GM12878 (cell line): Measurements from ENCODE around the gene LRP1B. TPM values are rescaled to one million over a fixed set of nuclear protein-coding genes. Genes with fewer than 3 reads are reported as not detected.

ENCODE experiments used
- ATAC-seq: fragments of 200-7000 bp; cut with Tn5 transposase; 3 replicates; pipeline ENCODE4 v1.9.1; 2020; ENCODE audit warnings: mild to moderate bottlenecking, moderate library complexity
- BruUV-seq: library from RNA; stranded (reverse); fragments of 400-500 nt; replicated peaks from 2 replicates; lab custom pipeline; 2021; lab: Mats Ljungman, UMichigan
- CTCF ChIA-PET: fragments of 300-600 bp; sonication (Branson Sonifier 250); formaldehyde crosslinking; extraction: SDS; loops from one replicate; lab custom pipeline; 2021; ENCODE audit warnings: inconsistent platforms; lab: Yijun Ruan, JAX
- POLR2A ChIA-PET: fragments of 350-600 bp; formaldehyde crosslinking; extraction: SDS; loops from one replicate; lab custom pipeline; 2021; ENCODE audit warnings: inconsistent platforms; lab: Charles Lee
- RAD21 ChIA-PET: fragments of 300-600 bp; sonication (Branson Sonifier 250); formaldehyde crosslinking; loops from one replicate; lab custom pipeline; 2023; ENCODE audit warnings: antibody characterized with exemption; ENCODE audit not compliant: unreplicated experiment; lab: Charles Lee
- SMC1A ChIA-PET: fragments of 300-600 bp; sonication (Branson Sonifier 250); formaldehyde crosslinking; loops from one replicate; lab custom pipeline; 2023; ENCODE audit not compliant: unreplicated experiment, uncharacterized antibody; lab: Charles Lee
- DNase-seq: peaks from one replicate; pipeline ENCODE4 v3.0.0-alpha.2; 2011; ENCODE audit warnings: low read depth, low spot score
- FAIRE-seq: peaks from 3 replicates; lab custom pipeline; 2011; peaks lifted over from hg19 to GRCh38; lab: Jason Lieb, UNC
- H2AFZ ChIP-seq: 2 replicates; pipeline ENCODE4 v1.6.0; 2011; ENCODE audit warnings: low read depth, low read length, control low read depth; ENCODE audit not compliant: control insufficient read depth
- H3K27ac ChIP-seq: 2 replicates; pipeline ENCODE4 v1.5.1; 2011; ENCODE audit warnings: control low read depth; ENCODE audit not compliant: control insufficient read depth, insufficient read depth
- H3K27me3 ChIP-seq, 2 experiments: replicated peaks in 1 of 2; 2 replicates each; pipeline versions ENCODE4 v1.6.0 to v1.6.1; 2011; ENCODE audit warnings: low read length in 1 of 2; ENCODE audit not compliant: control insufficient read depth in 2 of 2, insufficient read depth in 2 of 2
- H3K36me3 ChIP-seq, 2 experiments: 2 replicates each; pipeline ENCODE4 v1.5.1; 2011; ENCODE audit warnings: low read length in 1 of 2; ENCODE audit not compliant: control insufficient read depth in 2 of 2, insufficient read depth in 2 of 2
- H3K4me1 ChIP-seq: 2 replicates; pipeline ENCODE4 v1.6.1; 2011; ENCODE audit warnings: mild to moderate bottlenecking, low read length, moderate library complexity, mixed read lengths; ENCODE audit not compliant: control insufficient read depth, insufficient read depth
- H3K4me2 ChIP-seq: 2 replicates; pipeline ENCODE4 v1.6.0; 2011; ENCODE audit warnings: control low read depth; ENCODE audit not compliant: control insufficient read depth, insufficient read depth
- H3K4me3 ChIP-seq: fragments of 200-600 bp; sonication (generic); 2 replicates; pipeline ENCODE4 v1.5.1; 2016
- H3K79me2 ChIP-seq: 2 replicates; pipeline ENCODE4 v1.6.0; 2011; ENCODE audit warnings: low read length; ENCODE audit not compliant: control insufficient read depth, insufficient read depth
- H3K9ac ChIP-seq: 2 replicates; pipeline ENCODE4 v1.8.0; 2011; ENCODE audit warnings: low read length, control low read depth, mixed read lengths; ENCODE audit not compliant: control insufficient read depth, insufficient read depth
- H3K9me3 ChIP-seq: replicated peaks from 3 replicates; pipeline ENCODE4 v1.5.1; 2011; ENCODE audit warnings: mild to moderate bottlenecking, low read length; ENCODE audit not compliant: control insufficient read depth, insufficient read depth
- H4K20me1 ChIP-seq: 2 replicates; pipeline ENCODE4 v1.6.0; 2011; ENCODE audit not compliant: control insufficient read depth, insufficient read depth
- BMI1 ChIP-seq: fragments of 450-650 bp; IDR thresholded peaks from 2 replicates; pipeline ENCODE4 v1.6.1; 2016; ENCODE audit warnings: mild to moderate bottlenecking, moderate library complexity, borderline replicate concordance
- EGR1 ChIP-seq, 2 experiments: IDR thresholded peaks; 1 replicate in 1 of 2; 2 replicates in 1 of 2; pipeline ENCODE4 v1.6.1; 2011 to 2012; ENCODE audit warnings: low read depth in 2 of 2, low read length in 2 of 2, borderline replicate concordance in 1 of 2, mild to moderate bottlenecking in 1 of 2, moderate library complexity in 1 of 2
- ESRRA ChIP-seq: IDR thresholded peaks from 2 replicates; pipeline ENCODE4 v1.6.1; 2012; ENCODE audit warnings: mild to moderate bottlenecking, low read length, improper control_type of control experiment
- HDAC2 ChIP-seq: fragments of 200-600 bp; sonication (generic); IDR thresholded peaks from 2 replicates; pipeline ENCODE4 v1.6.1; 2017
- IRF3 ChIP-seq: fragments of 450-650 bp; IDR thresholded peaks from 2 replicates; pipeline ENCODE4 v1.6.1; 2014; ENCODE audit warnings: mild to moderate bottlenecking
- MEF2B ChIP-seq: fragments of 450-650 bp; IDR thresholded peaks from 2 replicates; pipeline ENCODE4 v1.6.1; 2018; ENCODE audit warnings: mild to moderate bottlenecking, moderate library complexity; ENCODE audit not compliant: partially characterized antibody, poor library complexity, severe bottlenecking
- MXI1 ChIP-seq: fragments of 150-350 bp; IDR thresholded peaks from 2 replicates; pipeline ENCODE4 v1.6.1; 2011; ENCODE audit warnings: low read depth, mild to moderate bottlenecking, inconsistent platforms, low read length, improper control_type of control experiment
- NR2C1 ChIP-seq: fragments of 450-650 bp; IDR thresholded peaks from 2 replicates; pipeline ENCODE4 v1.6.1; 2017; ENCODE audit warnings: antibody characterized with exemption, mild to moderate bottlenecking, moderate library complexity
- NR2C2 ChIP-seq: IDR thresholded peaks from 2 replicates; pipeline ENCODE4 v1.6.1; 2011; ENCODE audit warnings: borderline replicate concordance, low read depth; ENCODE audit not compliant: control insufficient read depth, insufficient read length
- POLR2AphosphoS5 ChIP-seq: IDR thresholded peaks from 2 replicates; pipeline ENCODE4 v1.6.1; 2011; ENCODE audit warnings: mild to moderate bottlenecking, low read length, inconsistent platforms
- RAD51 ChIP-seq: fragments of 450-650 bp; IDR thresholded peaks from 2 replicates; pipeline ENCODE4 v1.6.1; 2016; ENCODE audit warnings: moderate library complexity, mild to moderate bottlenecking, inconsistent platforms
- RBBP5 ChIP-seq: fragments of 200-600 bp; sonication (generic); conservative IDR thresholded peaks from 2 replicates; pipeline ENCODE4 v1.6.1; 2016
- SKIL ChIP-seq: fragments of 450-650 bp; IDR thresholded peaks from 2 replicates; pipeline ENCODE4 v1.6.1; 2017; ENCODE audit warnings: mild to moderate bottlenecking, low read depth, inconsistent platforms; ENCODE audit not compliant: poor library complexity, severe bottlenecking
- ZNF24 ChIP-seq: fragments of 450-650 bp; IDR thresholded peaks from 2 replicates; pipeline ENCODE4 v1.6.1; 2017; ENCODE audit warnings: antibody characterized with exemption, mild to moderate bottlenecking
- ZNF622 ChIP-seq: fragments of 450-650 bp; IDR thresholded peaks from 2 replicates; pipeline ENCODE4 v1.6.1; 2017; ENCODE audit warnings: mild to moderate bottlenecking, inconsistent platforms
- WGBS: methylation state at CpG from one replicate; pipeline ENCODE4 v1.1.6; 2016; ENCODE audit warnings: low lambda C conversion rate; ENCODE audit not compliant: insufficient replicate concordance, insufficient coverage; ENCODE audit errors: missing lambda C conversion rate; 5-methylcytosine and 5-hydroxymethylcytosine counted together
- in situ Hi-C: fragments of 300-500 bp; cut with MboI; formaldehyde crosslinking; loops from 9 replicates; pipeline ENCODE4 v1.14.3; 2018; ENCODE audit warnings: mixed read lengths
- intact Hi-C: fragments of 100-400 bp; cut with micrococcal nuclease; formaldehyde crosslinking; loops from one replicate; pipeline ENCODE4 v1.14.2; 2022; ENCODE audit not compliant: unreplicated experiment
- polyA plus RNA-seq, 11 experiments: library from polyadenylated mRNA; depleted of rRNA in 4 of 11; unstranded in 6 of 11; stranded (reverse) in 5 of 11; fragments of >200 nt; fragmentation: Nextera tagmentation in 4 of 11; fragmentation: Illumina TruSeq in 1 of 11; extraction: Ambion mirVana in 4 of 11; extraction: Trizol in 1 of 11; gene quantifications; 1 replicate in 1 of 11; 2 replicates in 10 of 11; pipeline versions ENCODE4 v1.2.1 to v1.2.3, GENCODE V29; 2011 to 2016; ENCODE audit warnings: inconsistent platforms in 2 of 11, missing spikeins in 2 of 11, low read depth in 1 of 11
- total RNA-seq, 4 experiments: library from RNA; depleted of rRNA in 3 of 4; stranded (reverse); fragments of >200 nt in 3 of 4; fragmentation: Illumina TruSeq in 1 of 4; extraction: Trizol in 1 of 4; gene quantifications; 2 replicates each; pipeline versions ENCODE4 v1.2.1 to v1.2.3, GENCODE V29; 2013 to 2021

LRP1B gene
- total and polyA plus RNA-seq, 10 of the 15 experiments (the other 5 are each of a cell fraction or from before 2014, with no cell fraction given) = under 0.01 to 0.06 (median 0.03) TPM; not detected in 5

DNA sequence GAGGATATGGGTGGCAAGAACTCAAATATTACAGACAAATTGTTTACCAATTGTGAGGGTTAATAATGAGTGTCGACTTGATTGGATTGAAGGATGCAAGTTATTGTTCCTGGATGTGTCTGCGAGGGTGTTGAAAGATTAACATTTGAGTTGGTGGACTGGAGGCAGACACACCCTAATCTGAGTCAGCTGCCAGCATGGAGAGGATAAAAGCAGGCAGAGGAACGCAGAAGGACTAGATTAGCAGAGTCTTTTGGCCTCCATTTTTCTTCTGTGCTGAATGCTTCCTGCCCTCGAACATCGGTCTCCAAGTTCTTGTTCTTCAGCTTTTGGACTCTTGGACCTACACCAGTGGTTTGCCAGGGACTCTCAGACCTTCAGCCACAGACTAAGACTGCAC is 1503.7 kb downstream of the LRP1B start:
- intact Hi-C loops = no loop called here
- no peaks in the 10 kb centered on the region for H3K79me2 ChIP-seq
- TF ChIP-seq NR2C2 = no peak
- TF ChIP-seq ZNF24 = no peak
- TF ChIP-seq RAD51 = no peak
- no peak for TF ChIP-seq ZNF622
- TF ChIP-seq ESRRA = no peak
- no peak for TF ChIP-seq RBBP5
- TF ChIP-seq SKIL = no peak
- no peak for TF ChIP-seq EGR1 (IDR thresholded peaks at IDR 0.05; ENCODE audit: borderline replicate concordance in 1 of 2, low read depth in 2 of 2, low read length in 2 of 2)
- no peak for TF ChIP-seq MEF2B
- TF ChIP-seq NR2C1 = no peak
- no peak for TF ChIP-seq HDAC2
- TF ChIP-seq POLR2AphosphoS5 = no peak
- TF ChIP-seq MXI1 = no peak
- TF ChIP-seq IRF3 = no peak
- no peak for TF ChIP-seq BMI1
- TF ChIP-seq, all 136 proteins: peak for 0
- DNase-seq (no peak), ATAC-seq (no peak), FAIRE-seq (no peak)
- ChIA-PET CTCF (no interaction called here), SMC1A (interaction anchor here (0.9 kb wide), 1 partner anchor 9 kb away, joined by 3 read pairs; no protein-coding TSS in a partner anchor), RAD21 (no interaction called here), POLR2A (no interaction called here)
- Histone ChIP-seq H3K4me1 (no peaks in the 10 kb centered on the region), H3K36me3 (no peaks in the 10 kb centered on the region), H3K27ac (no peak overlapping the region), H3K4me2 (no peak overlapping the region), H3K4me3 (no peak overlapping the region), H3K9ac (no peak overlapping the region), H4K20me1 (no peaks in the 10 kb centered on the region), H3K9me3 (no peaks in the 10 kb centered on the region), H3K27me3 (no peaks in the 10 kb centered on the region), H2AFZ (no peak overlapping the region)
- no TSS peak for BruUV-seq
- in situ Hi-C loops = no loop called here
- 12% methylated on average over 5 of the region's 5 CpGs for WGBS
